ENCODE data around the gene CHRNA4.

The CHRNA4 gene

DNA sequence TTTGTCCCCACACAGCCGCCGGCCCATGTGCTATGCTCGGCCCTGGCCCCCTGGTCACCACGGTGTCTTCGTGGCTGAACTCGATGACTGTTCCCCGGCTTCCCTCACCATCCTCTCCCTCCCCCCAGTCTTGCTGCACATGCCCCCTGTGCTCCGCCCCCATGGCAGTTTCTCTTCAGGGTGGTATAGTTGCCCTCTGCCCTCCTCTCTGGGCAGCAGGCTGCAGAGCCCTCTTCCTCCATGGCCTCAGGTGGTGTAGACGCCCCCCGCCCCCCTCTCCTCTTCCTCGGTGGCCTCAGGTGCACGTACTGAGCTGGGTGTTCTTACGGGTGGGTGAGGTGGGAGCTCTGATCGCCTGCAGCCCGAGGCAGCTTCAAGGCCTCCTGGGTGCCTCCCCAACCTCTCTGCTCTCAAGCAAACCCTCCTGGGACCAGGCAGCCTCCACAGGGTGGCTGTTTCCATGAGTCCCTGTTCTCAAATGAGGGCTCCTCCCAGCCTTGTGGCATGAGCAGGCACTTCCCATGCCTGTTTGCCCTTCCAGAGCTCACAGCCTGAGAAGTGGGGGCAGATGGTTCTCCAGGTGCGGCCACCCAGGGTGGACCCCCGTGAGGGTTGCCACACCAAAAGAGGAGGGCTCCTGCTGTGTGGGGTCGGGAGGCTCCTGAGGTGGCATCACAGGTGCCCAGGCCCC lies 43.4 kb downstream of the CHRNA4 start:
- Histone ChIP-seq H3K36me3 (ENCODE audit: control insufficient read depth, insufficient read depth, low read length) (no peaks in the 10 kb centered on the region), H3K4me1 (ENCODE audit: control insufficient read depth, insufficient read depth, low read length) (no peaks in the 10 kb centered on the region), H3K27me3 (ENCODE audit: control insufficient read depth, insufficient read depth, low read length) (peaks cover 5% of the 10 kb centered on the region), H3K27ac (ENCODE audit: low read depth, low read length) (no peak overlapping the region), H3K9ac (ENCODE audit: low read length) (no peak overlapping the region), H3K4me3 (ENCODE audit: low read length) (no peak overlapping the region)

DNA sequence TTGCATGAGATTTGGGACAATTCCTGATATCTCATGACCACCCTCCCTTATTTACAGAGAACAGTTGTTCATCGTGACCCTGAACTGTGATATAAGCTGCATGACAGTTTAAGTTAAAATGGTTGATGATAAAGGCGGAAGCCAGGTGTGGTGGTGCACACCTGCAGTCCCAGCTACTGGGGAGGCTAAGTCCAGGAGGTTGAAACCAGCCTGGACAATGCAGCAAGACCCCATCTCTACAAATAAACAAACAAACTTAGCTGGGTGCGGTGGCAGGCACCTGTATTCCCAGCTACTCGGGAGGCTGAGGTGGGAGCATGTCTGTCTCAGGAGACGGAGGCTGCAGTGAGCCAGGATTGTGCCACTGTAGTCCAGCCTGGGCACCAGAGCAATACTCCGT lies 44.1 kb downstream of the CHRNA4 start:
- H3K4me1 ChIP-seq (ENCODE audit: control insufficient read depth, insufficient read depth, low read length): no peaks in the 10 kb centered on the region
- no peaks in the 10 kb centered on the region for H3K36me3 ChIP-seq (ENCODE audit: control insufficient read depth, insufficient read depth, low read length)
- peaks cover 5% of the 10 kb centered on the region for H3K27me3 ChIP-seq (ENCODE audit: control insufficient read depth, insufficient read depth, low read length)
- no peak overlapping the region for H3K9ac ChIP-seq (ENCODE audit: low read length)
- H3K27ac ChIP-seq (ENCODE audit: low read depth, low read length): no peak overlapping the region
- no peak overlapping the region for H3K4me3 ChIP-seq (ENCODE audit: low read length)

DNA sequence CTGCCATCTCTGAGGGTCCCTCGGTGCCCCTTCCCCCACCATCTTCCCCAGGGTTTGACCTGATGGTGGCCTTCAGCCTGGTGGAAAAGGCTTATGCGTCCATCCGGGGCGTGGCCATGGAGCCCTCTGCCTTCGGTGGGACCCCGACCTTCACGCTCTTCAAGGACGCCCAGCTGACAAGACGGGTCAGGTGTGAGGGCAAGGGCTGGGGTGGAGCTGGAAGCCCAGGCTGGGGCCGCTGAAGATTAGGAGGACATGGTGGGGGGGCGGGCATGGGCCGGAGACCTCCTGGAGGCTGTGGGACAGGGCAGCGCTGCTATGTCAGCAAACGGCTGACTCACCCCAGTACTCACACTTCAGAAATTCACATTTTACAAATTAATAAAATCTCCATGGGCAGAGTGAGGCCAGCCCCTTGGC lies 44.6 kb downstream of the CHRNA4 start:
- Histone ChIP-seq H3K4me3 (ENCODE audit: low read length) (no peak overlapping the region), H3K27ac (ENCODE audit: low read depth, low read length) (no peak overlapping the region), H3K9ac (ENCODE audit: low read length) (no peak overlapping the region), H3K36me3 (ENCODE audit: control insufficient read depth, insufficient read depth, low read length) (no peaks in the 10 kb centered on the region), H3K27me3 (ENCODE audit: control insufficient read depth, insufficient read depth, low read length) (peaks cover 3% of the 10 kb centered on the region), H3K4me1 (ENCODE audit: control insufficient read depth, insufficient read depth, low read length) (no peaks in the 10 kb centered on the region)

GRCh38 chr20:63315731-63316491 lies 45.2 kb downstream of the CHRNA4 start:
- no peaks in the 10 kb centered on the region for H3K4me1 ChIP-seq (ENCODE audit: control insufficient read depth, insufficient read depth, low read length)
- no peak overlapping the region for H3K4me3 ChIP-seq (ENCODE audit: low read length)
- H3K36me3 ChIP-seq (ENCODE audit: control insufficient read depth, insufficient read depth, low read length): no peaks in the 10 kb centered on the region
- H3K27ac ChIP-seq (ENCODE audit: low read depth, low read length): no peak overlapping the region
- no peak overlapping the region for H3K9ac ChIP-seq (ENCODE audit: low read length)
- H3K27me3 ChIP-seq (ENCODE audit: control insufficient read depth, insufficient read depth, low read length): peaks cover 3% of the 10 kb centered on the region

DNA sequence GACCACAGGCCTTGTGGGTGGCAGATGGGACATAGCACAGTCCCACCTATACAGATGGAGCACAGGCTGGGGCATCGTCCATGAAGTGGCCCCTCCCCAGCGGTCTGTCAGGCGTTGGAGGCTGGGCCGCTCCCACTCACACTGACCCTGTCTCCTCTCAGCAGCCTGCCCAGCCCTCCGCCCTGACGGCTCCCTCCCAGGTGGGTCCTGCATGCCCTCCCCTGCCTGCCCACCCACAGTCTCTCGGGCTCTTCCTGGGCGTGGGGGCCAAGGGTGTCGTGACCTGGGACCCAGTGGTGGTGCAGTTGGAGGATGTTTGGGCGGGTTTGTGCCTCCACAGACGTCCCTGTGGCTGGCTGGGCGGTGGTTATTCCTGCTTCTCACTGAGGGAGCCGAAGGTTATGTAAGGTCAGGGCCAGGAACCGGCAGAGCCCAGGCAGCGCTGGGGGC lies 45.9 kb downstream of the CHRNA4 start:
- Histone ChIP-seq H3K4me3 (ENCODE audit: low read length) (no peak overlapping the region), H3K36me3 (ENCODE audit: control insufficient read depth, insufficient read depth, low read length) (no peaks in the 10 kb centered on the region), H3K9ac (ENCODE audit: low read length) (no peak overlapping the region), H3K4me1 (ENCODE audit: control insufficient read depth, insufficient read depth, low read length) (no peaks in the 10 kb centered on the region), H3K27ac (ENCODE audit: low read depth, low read length) (no peak overlapping the region), H3K27me3 (ENCODE audit: control insufficient read depth, insufficient read depth, low read length) (peaks cover 3% of the 10 kb centered on the region)

- Histone ChIP-seq H3K4me3 (ENCODE audit: low read length) (no peak overlapping the region), H3K36me3 (ENCODE audit: control insufficient read depth, insufficient read depth, low read length) (no peaks in the 10 kb centered on the region), H3K9ac (ENCODE audit: low read length) (no peak overlapping the region), H3K27ac (ENCODE audit: low read depth, low read length) (no peak overlapping the region), H3K27me3 (ENCODE audit: control insufficient read depth, insufficient read depth, low read length) (peaks cover 3% of the 10 kb centered on the region), H3K4me1 (ENCODE audit: control insufficient read depth, insufficient read depth, low read length) (no peaks in the 10 kb centered on the region)
Observed at GRCh38 chr20:63314566-63315239, 46.4 kb downstream of the CHRNA4 start.

DNA sequence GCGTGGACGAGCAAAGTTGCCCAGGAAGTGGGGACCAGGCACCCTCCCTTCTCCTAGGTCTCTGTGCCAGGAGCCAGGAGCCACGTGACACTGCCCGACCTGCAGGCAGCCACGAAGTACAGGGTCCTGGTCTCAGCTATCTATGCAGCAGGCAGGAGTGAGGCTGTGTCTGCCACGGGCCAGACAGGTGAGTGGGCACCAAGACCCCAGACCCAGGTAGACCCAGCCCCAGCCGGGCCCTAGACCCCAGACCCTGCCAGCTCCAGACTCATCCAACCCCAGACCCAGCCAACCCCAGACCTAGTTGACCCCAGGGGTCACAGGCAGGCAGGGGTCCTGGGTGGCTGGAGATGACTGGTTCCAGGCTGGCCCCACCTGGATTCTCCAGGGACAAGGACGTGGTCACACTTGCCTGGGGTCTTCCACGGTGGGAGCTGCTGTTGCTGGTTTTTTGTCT lies 47.1 kb downstream of the CHRNA4 start:
- Histone ChIP-seq H3K27me3 (ENCODE audit: control insufficient read depth, insufficient read depth, low read length) (peaks cover 3% of the 10 kb centered on the region), H3K4me1 (ENCODE audit: control insufficient read depth, insufficient read depth, low read length) (no peaks in the 10 kb centered on the region), H3K9ac (ENCODE audit: low read length) (no peak overlapping the region), H3K36me3 (ENCODE audit: control insufficient read depth, insufficient read depth, low read length) (no peaks in the 10 kb centered on the region), H3K27ac (ENCODE audit: low read depth, low read length) (no peak overlapping the region), H3K4me3 (ENCODE audit: low read length) (no peak overlapping the region)

GRCh38 chr20:63313349-63314014 lies 47.7 kb downstream of the CHRNA4 start:
- Histone ChIP-seq H3K4me3 (ENCODE audit: low read length) (no peak overlapping the region), H3K4me1 (ENCODE audit: control insufficient read depth, insufficient read depth, low read length) (no peaks in the 10 kb centered on the region), H3K27me3 (ENCODE audit: control insufficient read depth, insufficient read depth, low read length) (peaks cover 3% of the 10 kb centered on the region), H3K9ac (ENCODE audit: low read length) (no peak overlapping the region), H3K36me3 (ENCODE audit: control insufficient read depth, insufficient read depth, low read length) (no peaks in the 10 kb centered on the region), H3K27ac (ENCODE audit: low read depth, low read length) (no peak overlapping the region)

- H3K9ac ChIP-seq (ENCODE audit: low read length): no peak overlapping the region
- no peak overlapping the region for H3K4me3 ChIP-seq (ENCODE audit: low read length)
- H3K36me3 ChIP-seq (ENCODE audit: control insufficient read depth, insufficient read depth, low read length): no peaks in the 10 kb centered on the region
- H3K27ac ChIP-seq (ENCODE audit: low read depth, low read length): no peak overlapping the region
- H3K27me3 ChIP-seq (ENCODE audit: control insufficient read depth, insufficient read depth, low read length): peaks cover 3% of the 10 kb centered on the region
- H3K4me1 ChIP-seq (ENCODE audit: control insufficient read depth, insufficient read depth, low read length): no peaks in the 10 kb centered on the region
Observed at GRCh38 chr20:63312690-63313348, 48.3 kb downstream of the CHRNA4 start.

- peaks cover 3% of the 10 kb centered on the region for H3K27me3 ChIP-seq (ENCODE audit: control insufficient read depth, insufficient read depth, low read length)
- H3K36me3 ChIP-seq (ENCODE audit: control insufficient read depth, insufficient read depth, low read length): no peaks in the 10 kb centered on the region
- H3K27ac ChIP-seq (ENCODE audit: low read depth, low read length): no peak overlapping the region
- H3K4me1 ChIP-seq (ENCODE audit: control insufficient read depth, insufficient read depth, low read length): no peaks in the 10 kb centered on the region
- no peak overlapping the region for H3K4me3 ChIP-seq (ENCODE audit: low read length)
- H3K9ac ChIP-seq (ENCODE audit: low read length): no peak overlapping the region
Observed at GRCh38 chr20:63312273-63312672, 48.9 kb downstream of the CHRNA4 start.

DNA sequence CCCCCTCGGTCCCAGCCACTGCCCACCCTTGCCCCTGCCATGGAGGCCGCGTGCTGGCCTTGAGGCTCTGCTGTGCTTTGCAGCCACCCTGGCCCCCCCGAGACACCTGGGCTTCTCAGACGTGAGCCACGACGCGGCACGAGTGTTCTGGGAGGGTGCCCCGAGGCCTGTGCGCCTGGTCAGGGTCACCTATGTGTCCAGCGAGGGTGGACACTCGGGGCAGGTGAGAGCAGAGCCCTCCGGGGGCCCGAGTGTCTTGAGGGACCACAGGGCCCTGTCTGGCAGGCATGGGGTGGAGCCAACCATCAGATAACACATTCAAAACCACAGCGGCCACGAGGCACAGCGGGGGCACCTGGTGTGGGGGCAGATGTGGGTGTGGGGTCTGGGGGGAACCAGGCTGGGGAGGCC lies 49.3 kb downstream of the CHRNA4 start:
- no peaks in the 10 kb centered on the region for H3K4me1 ChIP-seq (ENCODE audit: control insufficient read depth, insufficient read depth, low read length)
- H3K36me3 ChIP-seq (ENCODE audit: control insufficient read depth, insufficient read depth, low read length): no peaks in the 10 kb centered on the region
- H3K9ac ChIP-seq (ENCODE audit: low read length): no peak overlapping the region
- H3K4me3 ChIP-seq (ENCODE audit: low read length): no peak overlapping the region
- H3K27me3 ChIP-seq (ENCODE audit: control insufficient read depth, insufficient read depth, low read length): peaks cover 3% of the 10 kb centered on the region
- no peak overlapping the region for H3K27ac ChIP-seq (ENCODE audit: low read depth, low read length)
